Measurements from ENCODE around the gene UQCRC1.

The UQCRC1 gene

DNA sequence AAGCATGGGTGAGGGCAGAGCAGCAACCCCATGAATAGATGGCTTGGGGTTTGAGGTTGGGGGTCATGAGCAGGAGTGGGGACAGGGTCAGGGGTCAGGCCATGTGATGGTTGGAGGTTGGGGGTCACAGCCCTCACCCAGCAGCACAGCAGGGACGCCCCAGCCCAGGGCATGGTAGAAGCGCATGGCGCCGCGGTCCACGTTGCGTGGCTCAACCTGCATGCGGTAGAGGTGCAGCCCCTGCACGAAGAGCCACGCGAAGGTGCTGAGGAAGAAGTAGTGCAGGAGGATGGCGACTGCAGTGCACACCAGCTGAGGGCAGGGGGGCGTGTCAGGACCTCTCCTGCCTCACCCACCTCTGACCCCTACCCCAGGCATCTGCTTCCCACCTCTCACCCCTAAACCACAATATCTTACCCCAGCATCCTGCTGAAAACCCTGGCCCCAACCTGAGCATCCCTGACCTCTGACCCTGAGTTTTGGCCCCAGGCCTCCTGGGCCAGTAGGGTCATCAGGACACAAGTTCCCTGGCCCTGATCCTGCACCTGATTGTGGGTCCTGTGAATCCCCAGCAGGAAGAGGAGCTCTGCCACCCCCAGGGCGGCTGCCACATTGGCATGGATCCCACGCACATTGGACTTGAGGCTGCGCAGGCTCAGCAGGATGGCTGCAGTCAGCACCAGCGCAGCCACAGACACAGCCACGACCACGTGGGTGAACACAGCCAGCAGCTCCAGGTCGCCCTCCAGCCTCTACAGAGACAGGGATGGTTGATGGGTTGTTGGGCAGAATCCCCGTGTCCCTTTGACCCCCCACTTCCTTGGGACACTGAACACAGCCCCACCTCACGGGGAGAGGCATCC, 35.7 kb upstream of the UQCRC1 start:
- Histone ChIP-seq H3K27ac (ENCODE audit: low read depth, low read length) (no peak overlapping the region), H3K4me3 (ENCODE audit: low read depth, low read length) (no peak overlapping the region), H3K79me2 (ENCODE audit: control insufficient read depth, insufficient read depth, low read length, unreplicated experiment) (no peaks in the 10 kb centered on the region), H3K27me3 (ENCODE audit: insufficient read depth, low read length) (no peaks in the 10 kb centered on the region), H2AFZ (ENCODE audit: low read length, unreplicated experiment) (no peak overlapping the region), H3K36me3 (ENCODE audit: insufficient read depth, low read length) (no peaks in the 10 kb centered on the region), H3K4me1 (ENCODE audit: control insufficient read depth, insufficient read depth, low read length, unreplicated experiment) (no peaks in the 10 kb centered on the region)

DNA sequence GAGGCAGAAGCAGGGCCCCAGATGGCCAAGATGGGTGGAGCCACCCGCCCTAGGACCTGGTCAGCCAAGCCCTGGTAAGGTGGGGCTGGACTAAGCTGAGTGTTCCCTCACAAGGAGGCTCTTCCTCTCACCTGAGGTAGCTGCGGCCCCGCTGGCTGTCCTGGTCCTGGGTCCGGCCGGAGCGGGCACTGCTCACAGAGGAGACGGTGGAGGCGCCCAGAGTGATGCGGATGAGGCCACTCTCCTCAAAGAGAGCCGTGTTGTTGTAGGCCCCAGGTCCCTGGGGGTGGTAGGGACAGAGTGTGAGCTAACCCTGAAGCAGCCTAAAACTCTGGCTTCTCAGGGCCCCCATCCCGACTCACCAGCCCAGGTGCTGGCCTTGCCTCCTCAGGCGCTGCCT, 33.2 kb upstream of the UQCRC1 start:
- H3K27me3 ChIP-seq (ENCODE audit: insufficient read depth, low read length): no peaks in the 10 kb centered on the region
- no peaks in the 10 kb centered on the region for H3K79me2 ChIP-seq (ENCODE audit: control insufficient read depth, insufficient read depth, low read length, unreplicated experiment)
- H2AFZ ChIP-seq (ENCODE audit: low read length, unreplicated experiment): no peak overlapping the region
- H3K36me3 ChIP-seq (ENCODE audit: insufficient read depth, low read length): no peaks in the 10 kb centered on the region
- no peak overlapping the region for H3K4me3 ChIP-seq (ENCODE audit: low read depth, low read length)
- H3K4me1 ChIP-seq (ENCODE audit: control insufficient read depth, insufficient read depth, low read length, unreplicated experiment): no peaks in the 10 kb centered on the region
- no peak overlapping the region for H3K27ac ChIP-seq (ENCODE audit: low read depth, low read length)

DNA sequence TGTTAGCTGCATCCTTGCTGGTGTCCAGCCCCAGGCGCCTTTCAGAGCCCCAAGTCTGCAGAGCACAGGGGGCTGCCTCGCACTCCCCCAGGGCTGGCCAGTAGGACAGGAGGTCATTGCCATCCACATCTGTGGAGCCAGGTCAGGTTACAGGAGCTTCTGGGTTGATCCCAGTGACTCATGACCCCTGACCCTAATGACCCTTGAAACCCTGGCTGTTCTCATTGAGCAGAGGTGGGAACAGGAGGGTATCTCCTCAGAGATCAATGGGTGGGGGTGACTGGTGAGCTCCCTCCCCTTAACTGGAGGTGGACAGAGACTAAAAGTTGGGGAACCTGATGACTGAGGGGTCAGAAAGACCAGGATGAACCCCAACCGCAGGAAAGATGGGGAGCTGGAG, 31.9 kb upstream of the UQCRC1 start:
- Histone ChIP-seq H3K27ac (ENCODE audit: low read depth, low read length) (no peak overlapping the region), H3K4me3 (ENCODE audit: low read depth, low read length) (no peak overlapping the region), H3K36me3 (ENCODE audit: insufficient read depth, low read length) (no peaks in the 10 kb centered on the region)

DNA sequence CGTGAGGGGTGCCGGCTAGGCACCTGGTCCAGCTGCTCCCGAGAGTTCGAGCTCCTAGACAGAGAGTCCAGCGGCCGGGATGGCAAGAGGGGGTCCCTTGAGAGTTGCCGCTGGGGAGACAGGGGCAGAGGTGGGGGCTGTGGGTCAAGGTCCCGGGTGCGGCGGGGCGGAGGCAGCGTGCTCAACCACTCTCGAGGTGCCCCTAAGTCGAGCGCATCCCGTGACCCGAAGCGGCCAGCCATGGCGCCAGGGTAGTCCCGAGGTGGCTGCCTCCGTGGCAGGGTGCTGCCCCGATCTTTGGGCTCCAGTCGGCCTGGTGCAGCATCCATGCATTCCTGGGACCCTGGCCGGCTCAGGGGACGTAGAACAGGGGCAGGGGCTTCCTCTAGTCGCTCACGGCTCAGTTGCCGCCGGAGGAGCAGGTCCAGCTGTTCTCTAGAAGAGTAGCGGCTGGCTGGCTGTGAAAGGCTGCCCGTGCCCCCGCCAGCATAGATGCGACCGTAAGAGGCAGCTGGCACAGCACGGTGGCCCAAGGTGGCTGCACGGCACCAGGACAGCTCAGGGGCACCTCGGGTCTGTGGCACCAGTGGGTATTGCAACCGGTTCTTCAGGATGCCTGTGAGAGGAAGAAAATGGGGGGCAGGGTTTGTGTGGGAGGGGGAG, 30.6 kb upstream of the UQCRC1 start:
- no peak overlapping the region for H3K4me3 ChIP-seq (ENCODE audit: low read depth, low read length)
- H3K4me1 ChIP-seq (ENCODE audit: control insufficient read depth, insufficient read depth, low read length, unreplicated experiment): peaks cover 11% of the 10 kb centered on the region
- H2AFZ ChIP-seq (ENCODE audit: low read length, unreplicated experiment): no peak overlapping the region
- no peaks in the 10 kb centered on the region for H3K27me3 ChIP-seq (ENCODE audit: insufficient read depth, low read length)
- H3K79me2 ChIP-seq (ENCODE audit: control insufficient read depth, insufficient read depth, low read length, unreplicated experiment): peaks cover 6% of the 10 kb centered on the region
- H3K36me3 ChIP-seq (ENCODE audit: insufficient read depth, low read length): no peaks in the 10 kb centered on the region
- no peak overlapping the region for H3K27ac ChIP-seq (ENCODE audit: low read depth, low read length)

More for the DNA sequence above, 31.9 kb upstream of the UQCRC1 start:
- Histone ChIP-seq H3K79me2 (ENCODE audit: control insufficient read depth, insufficient read depth, low read length, unreplicated experiment) (no peaks in the 10 kb centered on the region), H3K4me1 (ENCODE audit: control insufficient read depth, insufficient read depth, low read length, unreplicated experiment) (peaks cover 6% of the 10 kb centered on the region), H3K27me3 (ENCODE audit: insufficient read depth, low read length) (no peaks in the 10 kb centered on the region), H2AFZ (ENCODE audit: low read length, unreplicated experiment) (no peak overlapping the region)

DNA sequence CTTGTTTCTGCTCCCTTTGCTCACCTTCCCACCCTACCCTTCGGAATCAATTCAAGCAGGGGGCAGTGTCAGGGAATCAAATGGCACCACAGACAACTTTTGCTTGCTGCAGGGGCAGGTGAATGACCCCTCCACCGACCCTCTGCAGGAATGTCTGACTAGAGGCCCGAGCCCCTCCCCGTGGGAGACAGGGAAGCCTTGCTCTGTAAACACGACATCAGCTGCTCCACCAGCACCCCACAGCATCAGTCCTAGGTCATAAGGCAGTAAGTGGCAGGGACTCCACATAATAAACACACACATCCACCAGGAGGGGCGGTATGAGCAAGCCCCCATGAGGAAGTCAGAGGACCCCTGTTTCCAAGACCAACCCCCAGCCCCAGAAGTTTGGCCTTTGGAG, 27.9 kb upstream of the UQCRC1 start:
- Histone ChIP-seq H2AFZ (ENCODE audit: low read length, unreplicated experiment) (no peak overlapping the region), H3K79me2 (ENCODE audit: control insufficient read depth, insufficient read depth, low read length, unreplicated experiment) (peaks cover 19% of the 10 kb centered on the region), H3K27me3 (ENCODE audit: insufficient read depth, low read length) (no peaks in the 10 kb centered on the region), H3K36me3 (ENCODE audit: insufficient read depth, low read length) (peaks cover 10% of the 10 kb centered on the region; the same call in 1 of the 2 replicates), H3K4me3 (ENCODE audit: low read depth, low read length) (no peak overlapping the region), H3K27ac (ENCODE audit: low read depth, low read length) (no peak overlapping the region), H3K4me1 (ENCODE audit: control insufficient read depth, insufficient read depth, low read length, unreplicated experiment) (peaks cover 20% of the 10 kb centered on the region)

DNA sequence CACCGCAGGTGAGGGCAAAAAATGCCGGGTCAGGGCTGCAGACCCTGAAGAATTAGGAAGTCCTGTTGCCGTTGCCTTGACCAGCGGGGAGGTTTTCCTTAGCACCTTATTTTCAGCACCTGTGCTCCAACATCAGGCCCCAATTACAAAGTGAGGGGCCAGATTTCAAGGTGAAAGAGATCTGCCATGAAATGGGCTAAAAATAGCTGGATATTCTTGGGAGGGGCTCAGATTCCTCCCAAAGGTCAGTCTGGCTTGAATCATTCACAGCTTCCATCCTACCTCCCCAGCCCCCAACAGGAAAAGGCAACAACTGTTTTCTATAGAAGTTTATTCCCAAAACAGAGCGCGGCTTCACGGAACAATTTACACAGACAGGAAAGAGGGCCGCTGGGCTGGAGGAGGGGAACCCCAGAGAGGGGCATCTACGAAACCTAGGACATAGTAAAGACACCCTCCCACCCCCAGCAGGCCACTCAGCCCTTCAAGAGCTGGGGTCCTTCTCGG, 26.8 kb upstream of the UQCRC1 start:
- Histone ChIP-seq H3K79me2 (ENCODE audit: control insufficient read depth, insufficient read depth, low read length, unreplicated experiment) (peaks cover 19% of the 10 kb centered on the region), H2AFZ (ENCODE audit: low read length, unreplicated experiment) (peak overlapping the region; percentile 7), H3K27me3 (ENCODE audit: insufficient read depth, low read length) (no peaks in the 10 kb centered on the region), H3K4me3 (ENCODE audit: low read depth, low read length) (peak overlapping the region; percentile 87), H3K27ac (ENCODE audit: low read depth, low read length) (no peak overlapping the region), H3K4me1 (ENCODE audit: control insufficient read depth, insufficient read depth, low read length, unreplicated experiment) (peaks cover 20% of the 10 kb centered on the region), H3K36me3 (ENCODE audit: insufficient read depth, low read length) (peaks cover 14% of the 10 kb centered on the region; the same call in 1 of the 2 replicates)

DNA sequence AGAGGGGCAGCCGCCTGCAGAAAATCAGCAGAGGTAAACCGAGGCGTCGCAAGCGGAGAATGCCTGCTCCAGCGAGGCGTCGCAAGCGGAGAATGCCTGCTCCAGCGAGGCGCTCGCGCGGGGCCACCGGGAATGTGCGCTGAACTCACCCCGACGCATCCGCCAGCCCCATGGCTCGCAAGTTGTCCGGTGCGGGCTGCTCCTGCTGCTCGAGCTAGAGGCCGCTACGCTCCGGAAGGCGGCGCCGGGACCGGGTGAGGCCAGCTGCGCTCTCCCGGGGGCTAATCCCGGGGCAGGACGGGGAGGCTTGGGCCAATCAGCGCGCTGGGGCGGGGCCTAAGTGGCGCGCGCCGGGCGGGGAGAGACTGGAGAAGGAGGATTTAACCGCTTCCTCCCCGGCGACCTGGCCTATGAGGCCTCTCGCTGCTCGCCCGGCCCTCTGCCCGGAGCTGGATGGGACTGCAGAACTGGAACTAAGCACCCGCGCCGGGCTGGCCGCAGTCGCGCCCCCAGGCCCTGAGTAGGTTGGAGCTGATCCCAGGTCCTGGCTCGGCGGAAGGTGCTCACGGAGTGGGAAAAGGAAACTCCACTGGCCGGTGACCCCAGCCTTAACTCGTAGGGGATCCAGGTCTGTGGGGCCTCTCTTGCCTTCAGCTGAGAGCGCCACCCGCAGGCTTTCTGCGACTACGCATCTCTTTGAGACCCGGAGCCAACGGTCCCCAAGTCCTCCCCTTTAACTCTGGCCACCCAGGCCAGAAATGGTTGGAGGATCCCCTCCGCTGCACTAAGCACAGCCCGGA, 26.0 kb upstream of the UQCRC1 start, which contains the start of gene SLC26A6:
Gene SLC26A6, minus strand, starts transcription at position 240 of the 800 bp plus-strand sequence. Its CDS starts 68 bp downstream, at position 172.
- Histone ChIP-seq H3K27ac (ENCODE audit: low read depth, low read length) (peak within 1 kb of the TSS; percentile 18; the same call in 1 of the 2 replicates), H3K4me3 (ENCODE audit: low read depth, low read length) (peak within 1 kb of the TSS; percentile 87), H3K4me1 (ENCODE audit: control insufficient read depth, insufficient read depth, low read length, unreplicated experiment) (peaks cover 20% of the 10 kb centered on the region), H2AFZ (ENCODE audit: low read length, unreplicated experiment) (peak within 1 kb of the TSS; percentile 16), H3K79me2 (ENCODE audit: control insufficient read depth, insufficient read depth, low read length, unreplicated experiment) (peaks cover 19% of the 10 kb centered on the region), H3K27me3 (ENCODE audit: insufficient read depth, low read length) (no peaks in the 10 kb centered on the region), H3K36me3 (ENCODE audit: insufficient read depth, low read length) (peaks cover 14% of the 10 kb centered on the region; the same call in 1 of the 2 replicates)

DNA sequence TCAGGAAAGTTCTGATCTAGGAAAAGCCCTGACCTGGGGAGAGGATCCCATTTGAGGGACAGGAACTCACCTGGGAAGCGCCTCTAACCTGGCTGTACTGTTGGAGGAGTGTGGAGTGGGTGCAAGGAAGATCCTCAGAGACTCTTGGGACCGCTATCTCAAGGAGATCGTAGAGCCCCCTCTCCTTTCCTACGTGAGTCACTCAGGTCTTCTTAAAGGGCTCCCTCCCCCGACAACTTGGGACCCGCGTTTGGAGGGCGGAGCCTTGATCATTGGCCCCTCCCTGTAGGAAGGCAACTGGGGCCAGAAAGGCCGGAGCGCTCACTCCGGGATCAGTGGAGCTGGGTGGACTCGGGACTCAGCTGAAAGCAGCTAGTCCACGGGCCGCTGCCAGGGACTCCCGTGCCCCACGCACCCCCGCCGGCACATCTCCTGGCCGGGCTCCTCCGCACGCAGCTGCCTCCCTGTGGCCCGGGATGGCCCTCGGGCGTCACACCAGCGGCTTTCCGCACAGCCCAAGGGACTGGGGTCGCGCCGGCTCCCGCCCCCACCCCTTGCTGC, 25.3 kb upstream of the UQCRC1 start:
- Histone ChIP-seq H3K4me1 (ENCODE audit: control insufficient read depth, insufficient read depth, low read length, unreplicated experiment) (peaks cover 20% of the 10 kb centered on the region), H3K36me3 (ENCODE audit: insufficient read depth, low read length) (peaks cover 14% of the 10 kb centered on the region; the same call in 1 of the 2 replicates), H3K79me2 (ENCODE audit: control insufficient read depth, insufficient read depth, low read length, unreplicated experiment) (peaks cover 19% of the 10 kb centered on the region), H3K27me3 (ENCODE audit: insufficient read depth, low read length) (no peaks in the 10 kb centered on the region), H3K27ac (ENCODE audit: low read depth, low read length) (no peak overlapping the region), H2AFZ (ENCODE audit: low read length, unreplicated experiment) (peak overlapping the region; percentile 16), H3K4me3 (ENCODE audit: low read depth, low read length) (peak overlapping the region; percentile 87)

DNA sequence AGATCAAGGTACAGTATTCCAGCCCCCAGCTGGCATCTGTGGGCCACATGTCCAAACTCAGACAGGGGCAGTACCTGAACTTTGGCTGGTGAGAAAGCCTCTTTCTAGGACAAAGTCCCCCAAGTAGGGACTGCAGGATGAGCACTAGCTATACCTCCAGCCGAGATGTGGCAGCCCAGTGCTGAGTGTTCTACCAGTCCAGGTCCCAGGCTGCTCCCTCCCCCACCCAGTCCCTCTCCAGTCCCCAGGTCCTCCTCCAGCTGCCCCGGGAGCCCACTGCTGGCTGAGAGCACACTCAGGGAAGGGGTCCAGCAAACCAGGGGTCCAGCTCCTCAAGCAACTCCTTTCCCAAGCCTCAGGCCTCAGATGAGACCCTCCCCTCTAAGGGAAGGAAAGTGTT, 24.3 kb upstream of the UQCRC1 start:
- H2AFZ ChIP-seq (ENCODE audit: low read length, unreplicated experiment): no peak overlapping the region
- peaks cover 20% of the 10 kb centered on the region for H3K4me1 ChIP-seq (ENCODE audit: control insufficient read depth, insufficient read depth, low read length, unreplicated experiment)
- no peak overlapping the region for H3K27ac ChIP-seq (ENCODE audit: low read depth, low read length)
- H3K27me3 ChIP-seq (ENCODE audit: insufficient read depth, low read length): no peaks in the 10 kb centered on the region
- peak overlapping the region; percentile 87 for H3K4me3 ChIP-seq (ENCODE audit: low read depth, low read length)
- peaks cover 19% of the 10 kb centered on the region for H3K79me2 ChIP-seq (ENCODE audit: control insufficient read depth, insufficient read depth, low read length, unreplicated experiment)
- peaks cover 14% of the 10 kb centered on the region; the same call in 1 of the 2 replicates for H3K36me3 ChIP-seq (ENCODE audit: insufficient read depth, low read length)

DNA sequence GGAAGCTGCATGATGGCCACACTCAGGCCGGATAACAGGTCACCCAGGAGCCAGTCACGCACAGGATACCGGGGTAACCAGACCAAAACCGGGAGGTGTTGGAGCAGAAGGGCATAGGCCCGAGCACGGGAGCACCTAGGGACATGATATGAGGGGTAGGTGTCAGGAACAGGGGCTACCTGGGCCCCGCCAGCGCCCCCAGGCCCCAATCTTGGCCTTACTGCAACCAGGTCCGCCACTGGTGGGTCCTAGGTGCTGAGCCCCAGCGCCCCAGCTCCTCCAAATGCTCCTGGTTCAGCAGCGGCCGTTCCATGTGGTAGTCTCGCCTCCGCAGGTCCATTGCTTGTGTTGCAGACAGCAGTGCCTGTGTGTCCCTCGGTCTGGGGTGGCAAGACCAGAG, 23.8 kb upstream of the UQCRC1 start:
- peaks cover 19% of the 10 kb centered on the region for H3K79me2 ChIP-seq (ENCODE audit: control insufficient read depth, insufficient read depth, low read length, unreplicated experiment)
- H2AFZ ChIP-seq (ENCODE audit: low read length, unreplicated experiment): no peak overlapping the region
- no peaks in the 10 kb centered on the region for H3K27me3 ChIP-seq (ENCODE audit: insufficient read depth, low read length)
- H3K4me3 ChIP-seq (ENCODE audit: low read depth, low read length): peak overlapping the region; percentile 87
- H3K4me1 ChIP-seq (ENCODE audit: control insufficient read depth, insufficient read depth, low read length, unreplicated experiment): peaks cover 20% of the 10 kb centered on the region
- H3K27ac ChIP-seq (ENCODE audit: low read depth, low read length): no peak overlapping the region
- H3K36me3 ChIP-seq (ENCODE audit: insufficient read depth, low read length): peaks cover 14% of the 10 kb centered on the region; the same call in 1 of the 2 replicates

All from ACC112 (cell line).